Measurements from ENCODE around the gene APBA2. TPM values are rescaled to one million over a fixed set of nuclear protein-coding genes. Genes with fewer than 3 reads are reported as not detected.

Gene APBA2
- total and polyA plus RNA-seq, 2 donors from 2014 or later, result 1.0 to 6.1 TPM

DNA sequence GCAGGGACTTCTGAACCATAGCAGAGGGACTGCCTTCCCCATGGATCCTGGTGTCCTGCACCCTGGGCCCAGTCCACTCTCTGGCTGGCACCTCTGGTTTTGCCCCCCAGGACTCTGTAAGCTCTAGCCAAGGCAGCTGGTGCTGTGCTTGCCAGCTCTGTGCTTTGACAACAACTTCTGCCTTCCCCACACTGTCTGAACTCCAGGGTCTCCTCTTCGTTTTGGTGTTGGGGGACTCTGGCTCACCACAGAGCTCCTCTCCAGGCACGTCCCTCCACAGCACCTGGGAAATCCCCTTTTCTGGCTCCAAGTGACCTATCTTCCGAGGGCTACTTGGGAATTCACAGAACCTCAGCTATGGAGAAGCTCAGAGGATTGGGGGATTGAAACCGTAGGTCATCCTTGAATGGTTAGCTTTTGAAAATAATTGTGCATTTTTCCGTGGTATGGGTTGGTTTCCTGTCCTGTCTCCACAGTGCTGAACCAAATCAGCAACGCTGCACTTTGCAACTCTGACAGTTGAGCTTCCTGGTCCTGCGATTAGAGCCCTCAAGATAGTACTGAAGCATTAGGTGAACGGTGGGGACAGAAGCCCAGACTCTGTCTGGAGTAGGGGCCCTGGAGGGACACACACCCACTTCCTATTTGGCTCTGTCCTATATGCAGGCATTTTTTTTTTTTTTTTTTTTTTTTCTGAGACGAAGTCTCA lies 152.4 kb downstream of the APBA2 start:
- FAIRE-seq (no peak), DNase-seq (no peak)
- intact Hi-C loops (cut with DNase I), result no loop called here
- no peaks in the 10 kb centered on the region for H3K36me3 ChIP-seq (ENCODE audit: control insufficient read depth in 2 of 3, insufficient read depth in 3 of 3, low read length in 3 of 3)
- H3K9ac ChIP-seq (ENCODE audit: low read length in 3 of 3), result no peak overlapping the region
- H3K4me1 ChIP-seq (ENCODE audit: control insufficient read depth in 2 of 3, insufficient read depth in 2 of 3, low read depth in 1 of 3, low read length in 3 of 3), result no peaks in the 10 kb centered on the region
- no peaks in the 10 kb centered on the region for H3K27me3 ChIP-seq (ENCODE audit: control insufficient read depth, insufficient read depth, low read length)
- TF ChIP-seq, protein P1, sequence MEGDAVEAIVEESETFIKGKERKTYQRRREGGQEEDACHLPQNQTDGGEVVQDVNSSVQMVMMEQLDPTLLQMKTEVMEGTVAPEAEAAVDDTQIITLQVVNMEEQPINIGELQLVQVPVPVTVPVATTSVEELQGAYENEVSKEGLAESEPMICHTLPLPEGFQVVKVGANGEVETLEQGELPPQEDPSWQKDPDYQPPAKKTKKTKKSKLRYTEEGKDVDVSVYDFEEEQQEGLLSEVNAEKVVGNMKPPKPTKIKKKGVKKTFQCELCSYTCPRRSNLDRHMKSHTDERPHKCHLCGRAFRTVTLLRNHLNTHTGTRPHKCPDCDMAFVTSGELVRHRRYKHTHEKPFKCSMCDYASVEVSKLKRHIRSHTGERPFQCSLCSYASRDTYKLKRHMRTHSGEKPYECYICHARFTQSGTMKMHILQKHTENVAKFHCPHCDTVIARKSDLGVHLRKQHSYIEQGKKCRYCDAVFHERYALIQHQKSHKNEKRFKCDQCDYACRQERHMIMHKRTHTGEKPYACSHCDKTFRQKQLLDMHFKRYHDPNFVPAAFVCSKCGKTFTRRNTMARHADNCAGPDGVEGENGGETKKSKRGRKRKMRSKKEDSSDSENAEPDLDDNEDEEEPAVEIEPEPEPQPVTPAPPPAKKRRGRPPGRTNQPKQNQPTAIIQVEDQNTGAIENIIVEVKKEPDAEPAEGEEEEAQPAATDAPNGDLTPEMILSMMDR (IDR thresholded peaks at IDR 0.05; ENCODE audit: borderline replicate concordance, extremely low read depth, insufficient read depth), result no peak
- H3K27ac ChIP-seq (ENCODE audit: low read depth in 2 of 2, low read length in 2 of 2), result no peak overlapping the region
- no peak overlapping the region for H3K4me3 ChIP-seq (ENCODE audit: low read length in 3 of 3)
- H3K9me3 ChIP-seq (ENCODE audit: control insufficient read depth in 2 of 3, insufficient read depth in 1 of 3, low read length in 3 of 3), result no peaks in the 10 kb centered on the region

DNA sequence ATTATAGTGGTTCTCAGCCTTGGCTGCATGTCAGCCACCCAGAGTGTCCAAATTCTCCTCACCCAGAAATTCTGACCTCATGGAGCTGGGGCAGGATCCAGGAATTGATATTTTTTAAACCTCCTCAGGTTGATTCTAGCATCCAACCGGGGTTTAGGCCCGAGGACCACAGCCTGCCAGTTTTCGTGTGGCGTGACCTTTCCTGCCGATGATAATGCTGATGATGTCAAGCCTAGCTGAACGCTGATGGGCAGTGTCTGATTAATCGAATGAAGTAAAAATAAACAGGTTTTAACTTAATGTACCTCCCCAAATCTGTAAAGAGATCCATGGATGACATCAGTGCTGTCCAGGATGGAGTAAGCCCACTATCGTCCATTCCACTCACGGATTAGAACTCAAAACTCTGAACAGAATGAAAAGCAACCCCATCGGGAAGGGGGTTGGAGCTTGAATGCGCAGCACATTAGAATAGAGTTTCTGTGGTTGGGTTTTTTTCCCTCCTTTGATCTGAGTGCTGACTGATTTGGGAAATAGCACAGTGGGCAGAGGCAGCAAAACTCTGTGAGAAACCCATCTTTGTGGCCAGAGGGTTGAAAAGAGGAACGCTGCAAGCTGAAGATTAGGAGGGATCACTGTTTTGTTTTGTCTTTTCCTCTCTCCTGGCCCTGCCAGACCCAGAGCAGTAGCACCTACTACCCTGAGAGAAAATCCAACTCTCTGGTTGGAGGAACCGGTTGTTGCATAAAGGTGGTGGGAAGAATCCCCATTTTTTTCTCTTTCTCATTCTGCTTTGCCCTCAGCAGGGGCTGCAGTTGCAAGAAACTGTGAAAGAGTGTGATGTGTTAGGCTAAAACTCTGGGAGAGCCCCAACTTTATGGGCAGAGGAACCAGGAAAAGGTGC lies 153.9 kb downstream of the APBA2 start:
- Histone ChIP-seq H3K4me1 (ENCODE audit: control insufficient read depth in 2 of 3, insufficient read depth in 2 of 3, low read depth in 1 of 3, low read length in 3 of 3) (no peaks in the 10 kb centered on the region), H3K4me3 (ENCODE audit: low read length in 3 of 3) (no peak overlapping the region), H3K9ac (ENCODE audit: low read length in 3 of 3) (no peak overlapping the region), H3K36me3 (ENCODE audit: control insufficient read depth in 2 of 3, insufficient read depth in 3 of 3, low read length in 3 of 3) (no peaks in the 10 kb centered on the region), H3K27ac (ENCODE audit: low read depth in 2 of 2, low read length in 2 of 2) (no peak overlapping the region), H3K27me3 (ENCODE audit: control insufficient read depth, insufficient read depth, low read length) (no peaks in the 10 kb centered on the region), H3K9me3 (ENCODE audit: control insufficient read depth in 2 of 3, insufficient read depth in 1 of 3, low read length in 3 of 3) (no peaks in the 10 kb centered on the region)
- TF ChIP-seq, protein P1 (IDR thresholded peaks at IDR 0.05; ENCODE audit: borderline replicate concordance, extremely low read depth, insufficient read depth), result no peak
- FAIRE-seq (no peak), DNase-seq (no peak)
- intact Hi-C loops (cut with DNase I), result no loop called here

DNA sequence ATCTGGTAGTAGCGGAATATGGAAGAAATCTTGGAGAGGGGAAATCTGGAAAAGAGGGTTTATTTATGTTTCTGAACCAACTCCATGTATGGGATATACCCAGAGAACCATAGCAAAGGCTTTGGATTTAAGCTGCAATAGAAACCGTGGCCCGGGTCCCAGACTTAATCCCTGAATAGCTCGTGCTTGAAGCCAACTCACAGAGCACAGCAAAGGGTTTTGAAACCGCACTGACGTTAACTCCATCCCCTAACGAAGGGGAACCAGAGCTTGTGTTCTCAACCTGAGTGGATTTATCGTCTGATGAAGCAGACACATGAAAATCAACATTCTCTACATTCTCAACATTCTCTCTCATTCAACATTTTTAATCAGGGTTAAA lies 154.6 kb downstream of the APBA2 start:
- no peak overlapping the region for H3K27ac ChIP-seq (ENCODE audit: low read depth in 2 of 2, low read length in 2 of 2)
- H3K9ac ChIP-seq (ENCODE audit: low read length in 3 of 3), result no peak overlapping the region
- no peaks in the 10 kb centered on the region for H3K27me3 ChIP-seq (ENCODE audit: control insufficient read depth, insufficient read depth, low read length)
- H3K9me3 ChIP-seq (ENCODE audit: control insufficient read depth in 2 of 3, insufficient read depth in 1 of 3, low read length in 3 of 3), result no peaks in the 10 kb centered on the region
- TF ChIP-seq, protein P1 (IDR thresholded peaks at IDR 0.05; ENCODE audit: borderline replicate concordance, extremely low read depth, insufficient read depth), result no peak
- FAIRE-seq, result no peak
- no peak overlapping the region for H3K4me3 ChIP-seq (ENCODE audit: low read length in 3 of 3)
- no peaks in the 10 kb centered on the region for H3K36me3 ChIP-seq (ENCODE audit: control insufficient read depth in 2 of 3, insufficient read depth in 3 of 3, low read length in 3 of 3)
- intact Hi-C loops (cut with DNase I), result no loop called here
- no peaks in the 10 kb centered on the region for H3K4me1 ChIP-seq (ENCODE audit: control insufficient read depth in 2 of 3, insufficient read depth in 2 of 3, low read depth in 1 of 3, low read length in 3 of 3)
- no peak for DNase-seq
